K562 (cell line): ENCODE data around the gene UFSP1. TPM values are rescaled to one million over a fixed set of nuclear protein-coding genes. Genes with fewer than 3 reads are reported as not detected.

ENCODE experiments used
- ATF2 ChIP-seq: sonication (generic); formaldehyde crosslinking; IDR thresholded peaks from 2 replicates; pipeline ENCODE4 v1.8.1; 2022; ENCODE audit warnings: missing genetic modification reagents
- E2F1 ChIP-seq: sonication (generic); formaldehyde crosslinking; IDR thresholded peaks from 2 replicates; pipeline ENCODE4 v1.8.1; 2023; ENCODE audit warnings: mild to moderate bottlenecking, missing genetic modification reagents, moderate library complexity
- KDM2B ChIP-seq: fragments of 250-450 bp; sonication (Bioruptor Pico); IDR thresholded peaks from 2 replicates; pipeline ENCODE4 v1.8.0; 2021; ENCODE audit warnings: mild to moderate bottlenecking, moderate library complexity
- MGA ChIP-seq: fragments of 450-650 bp; IDR thresholded peaks from 2 replicates; pipeline ENCODE4 v1.6.1; 2016; ENCODE audit warnings: mild to moderate bottlenecking, moderate library complexity
- NFRKB ChIP-seq: fragments of 450-650 bp; IDR thresholded peaks from 2 replicates; pipeline ENCODE4 v1.6.1; 2016; ENCODE audit warnings: low read depth
- NRF1 ChIP-seq, 2 experiments: fragments of 450-650 bp; IDR thresholded peaks in 1 of 2; conservative IDR thresholded peaks in 1 of 2; 2 replicates each; pipeline ENCODE4 v1.6.1; 2014; ENCODE audit warnings: mild to moderate bottlenecking in 2 of 2
- PCBP1 ChIP-seq: fragments of 200-400 bp; formaldehyde crosslinking; IDR thresholded peaks from 2 replicates; pipeline ENCODE4 v1.6.1; 2018; ENCODE audit warnings: mild to moderate bottlenecking, low read depth, low read length; ENCODE audit not compliant: poor library complexity, severe bottlenecking
- TARDBP ChIP-seq: fragments of 450-650 bp; IDR thresholded peaks from 2 replicates; pipeline ENCODE4 v1.6.1; 2016
- ZBTB2 ChIP-seq: fragments of 450-650 bp; IDR thresholded peaks from 2 replicates; pipeline ENCODE4 v1.6.1; 2016; ENCODE audit warnings: antibody characterized with exemption
- ZNF263 ChIP-seq: sonication (generic); formaldehyde crosslinking; IDR thresholded peaks from 2 replicates; pipeline ENCODE4 v1.8.0; 2022; ENCODE audit warnings: mild to moderate bottlenecking, missing genetic modification reagents, borderline replicate concordance
- polyA plus RNA-seq, 8 experiments: library from polyadenylated mRNA; depleted of rRNA in 4 of 8; stranded (reverse) in 5 of 8; unstranded in 3 of 8; fragments of >200 nt; fragmentation: Nextera tagmentation in 2 of 8; fragmentation: Illumina TruSeq in 1 of 8; extraction: Ambion mirVana in 2 of 8; extraction: Trizol in 1 of 8; gene quantifications; 2 replicates each; pipeline versions ENCODE4 v1.2.1 to v1.2.3, GENCODE V29; 2011 to 2014; ENCODE audit warnings: inconsistent platforms in 1 of 8, missing spikeins in 1 of 8
- total RNA-seq, 7 experiments: library from RNA; depleted of rRNA in 6 of 7; stranded (reverse); fragments of >200 nt in 6 of 7; fragmentation: Illumina TruSeq in 2 of 7; extraction: Trizol in 2 of 7; gene quantifications; 2 replicates each; pipeline versions ENCODE4 v1.2.1 to v1.2.3, GENCODE V29; 2011 to 2021; ENCODE audit warnings: low replicate concordance in 1 of 7

UFSP1 gene
- total and polyA plus RNA-seq, 9 of the 15 experiments (the other 6 are each of a cell fraction or from before 2014, with no cell fraction given): 0.50 to 18.8 (median 2.1) TPM

- TF ChIP-seq NFRKB (0 out of 2 replicates have a peak, but pooled peaks have one; percentile 24), TARDBP (peak; percentile 64), ZBTB2 (peak; percentile 73), MGA (peak; percentile 81), E2F1 (CRISPR knock-in tag) (0 out of 2 replicates have a peak, but pooled peaks have one; percentile 60), ZNF263 (CRISPR knock-in tag) (0 out of 2 replicates have a peak, but pooled peaks have one; percentile 29), PCBP1 (peak; percentile 81), KDM2B (CRISPR knock-in tag) (peak; percentile 59; the same call in 1 of the 2 replicates), NRF1 (conservative IDR thresholded peaks at IDR 0.05 in 1 of 2, IDR thresholded peaks at IDR 0.05 in 1 of 2) (peak in 1 of 2 experiments; percentile 55; a peak in 2 of 4 replicates), ATF2 (peak; percentile 62; the same call in 1 of the 2 replicates)
Measured at GRCh38 chr7:100896732-100897608, 7.5 kb upstream of the UFSP1 start (continued).
